M059J (cell line): ENCODE measurements around the gene HIRA. TPM values are rescaled to one million over a fixed set of nuclear protein-coding genes. Genes with fewer than 3 reads are reported as not detected.

Experiments used
- DNase-seq: peaks from one replicate; pipeline ENCODE4 v3.0.0-alpha.2; 2012; ENCODE audit warnings: low read depth
- total RNA-seq: library from RNA; depleted of rRNA; stranded (reverse); fragments of >200 nt; shearing (Covaris generic); gene quantifications from 2 replicates; pipeline ENCODE4 v1.2.3, GENCODE V29; 2014; rRNA removed

The HIRA gene, protein sequence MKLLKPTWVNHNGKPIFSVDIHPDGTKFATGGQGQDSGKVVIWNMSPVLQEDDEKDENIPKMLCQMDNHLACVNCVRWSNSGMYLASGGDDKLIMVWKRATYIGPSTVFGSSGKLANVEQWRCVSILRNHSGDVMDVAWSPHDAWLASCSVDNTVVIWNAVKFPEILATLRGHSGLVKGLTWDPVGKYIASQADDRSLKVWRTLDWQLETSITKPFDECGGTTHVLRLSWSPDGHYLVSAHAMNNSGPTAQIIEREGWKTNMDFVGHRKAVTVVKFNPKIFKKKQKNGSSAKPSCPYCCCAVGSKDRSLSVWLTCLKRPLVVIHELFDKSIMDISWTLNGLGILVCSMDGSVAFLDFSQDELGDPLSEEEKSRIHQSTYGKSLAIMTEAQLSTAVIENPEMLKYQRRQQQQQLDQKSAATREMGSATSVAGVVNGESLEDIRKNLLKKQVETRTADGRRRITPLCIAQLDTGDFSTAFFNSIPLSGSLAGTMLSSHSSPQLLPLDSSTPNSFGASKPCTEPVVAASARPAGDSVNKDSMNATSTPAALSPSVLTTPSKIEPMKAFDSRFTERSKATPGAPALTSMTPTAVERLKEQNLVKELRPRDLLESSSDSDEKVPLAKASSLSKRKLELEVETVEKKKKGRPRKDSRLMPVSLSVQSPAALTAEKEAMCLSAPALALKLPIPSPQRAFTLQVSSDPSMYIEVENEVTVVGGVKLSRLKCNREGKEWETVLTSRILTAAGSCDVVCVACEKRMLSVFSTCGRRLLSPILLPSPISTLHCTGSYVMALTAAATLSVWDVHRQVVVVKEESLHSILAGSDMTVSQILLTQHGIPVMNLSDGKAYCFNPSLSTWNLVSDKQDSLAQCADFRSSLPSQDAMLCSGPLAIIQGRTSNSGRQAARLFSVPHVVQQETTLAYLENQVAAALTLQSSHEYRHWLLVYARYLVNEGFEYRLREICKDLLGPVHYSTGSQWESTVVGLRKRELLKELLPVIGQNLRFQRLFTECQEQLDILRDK
- 17.1 and 21.5 TPM in 2 replicates for total RNA-seq

DNA sequence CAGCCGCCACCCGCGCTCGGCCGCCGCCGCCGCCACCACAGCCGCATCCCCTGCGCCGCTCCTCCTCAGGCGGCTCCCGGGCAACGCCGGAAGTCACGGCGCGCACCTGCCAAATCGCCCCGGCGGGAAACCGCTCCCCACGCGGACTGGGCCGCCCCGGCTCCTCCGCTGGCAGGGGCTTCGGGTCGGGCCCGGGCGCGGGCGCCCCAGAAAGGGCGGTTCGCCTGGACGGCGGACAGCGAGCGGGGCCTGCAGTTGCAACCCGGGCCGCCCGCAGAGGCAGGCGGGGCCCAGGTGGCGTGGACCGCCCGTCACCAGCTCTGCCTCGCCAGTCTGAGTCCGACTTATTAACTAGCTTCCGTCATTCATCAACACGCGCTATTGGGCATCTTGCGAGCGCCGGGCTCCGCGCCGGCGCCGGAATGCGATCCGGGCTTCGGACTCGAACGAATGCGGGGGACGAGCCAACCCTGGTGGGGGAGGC is at the start of gene HIRA:
Gene HIRA (minus strand): TSS at position 85 of the 484 bp plus-strand sequence. CDS start 257 bp downstream, outside the sequence.
- DNase-seq: peak; percentile 65

DNA sequence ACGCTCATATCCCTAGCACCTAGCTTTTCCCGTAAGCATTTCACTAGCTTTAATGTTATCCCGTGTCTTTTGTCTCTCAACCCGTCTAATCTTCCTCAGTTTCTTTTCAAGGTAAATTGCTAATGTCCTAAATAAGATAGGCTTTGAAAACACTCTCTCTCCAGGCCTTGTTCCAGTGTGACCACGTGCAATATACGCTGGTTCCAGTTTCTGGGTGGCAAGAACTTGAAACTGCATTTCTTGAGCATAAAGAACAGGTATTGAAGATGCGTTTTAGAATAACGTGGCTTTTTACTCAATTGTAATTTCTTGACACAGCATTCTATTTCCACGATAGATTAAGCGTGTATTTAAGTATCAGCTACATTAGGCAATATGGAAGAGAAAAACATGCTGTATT is 49.3 kb upstream of the HIRA start:
- DNase-seq: no peak

DNA sequence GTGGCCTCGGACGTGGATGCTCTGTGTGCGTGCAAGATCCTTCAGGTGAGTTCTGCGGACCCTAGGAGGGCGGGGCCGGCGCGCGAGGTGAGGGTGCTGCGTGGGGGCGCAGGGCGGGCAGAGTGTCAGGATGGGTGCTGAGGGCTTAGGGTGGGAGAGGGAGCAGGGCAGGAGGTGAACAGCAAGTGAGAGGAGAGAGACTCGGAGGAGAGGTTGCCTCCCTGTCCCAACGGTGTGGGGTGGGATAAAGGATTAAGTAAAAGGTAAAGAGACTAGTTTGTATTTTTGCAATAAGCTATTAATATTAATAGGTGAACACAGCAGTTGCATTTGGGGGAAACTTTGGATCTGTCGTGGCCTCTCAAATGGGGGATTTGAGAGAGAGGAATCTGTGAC is 48.6 kb upstream of the HIRA start:
- DNase-seq: no peak

DNA sequence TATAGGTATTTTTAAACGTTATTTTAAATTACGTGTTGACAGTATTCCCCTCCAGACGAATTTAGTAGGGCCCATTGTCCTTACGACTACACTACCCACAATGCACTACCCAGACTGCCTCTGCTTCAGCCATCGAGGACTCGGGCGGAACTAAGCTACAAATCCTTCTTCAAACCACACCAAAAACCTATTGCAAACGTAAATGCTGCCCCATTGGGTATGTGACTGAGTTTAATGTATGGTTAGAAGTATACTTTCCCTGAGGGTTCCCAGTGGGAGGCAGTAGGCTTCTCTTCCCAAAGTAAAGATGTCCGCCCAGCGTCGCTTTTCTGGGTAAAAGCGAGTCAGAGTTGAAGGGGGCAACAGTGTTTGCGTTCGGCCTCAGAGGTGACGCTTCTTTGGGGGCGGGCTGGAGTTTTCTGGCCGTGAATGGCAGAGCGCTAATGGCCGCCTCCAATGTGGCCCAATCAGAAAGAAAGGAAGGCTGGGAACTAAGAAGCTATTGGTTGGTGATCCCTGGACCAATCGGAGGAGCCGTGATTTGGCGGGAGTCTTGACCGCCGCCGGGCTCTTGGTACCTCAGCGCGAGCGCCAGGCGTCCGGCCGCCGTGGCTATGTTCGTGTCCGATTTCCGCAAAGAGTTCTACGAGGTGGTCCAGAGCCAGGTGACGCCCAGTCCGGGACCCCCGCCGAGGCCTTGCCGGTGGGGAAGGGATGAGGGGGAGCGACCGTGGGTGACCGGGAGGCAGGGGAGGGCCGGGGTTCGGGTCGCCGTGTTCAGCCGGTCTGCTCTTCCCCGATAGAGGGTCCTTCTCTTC is 48.0 kb upstream of the HIRA start, which contains the start of gene CDC45:
Gene CDC45 (plus strand): TSS at position 566 of the 818 bp plus-strand sequence. CDS start 49 bp downstream, at position 615.
- DNase-seq: peak; percentile 96

DNA sequence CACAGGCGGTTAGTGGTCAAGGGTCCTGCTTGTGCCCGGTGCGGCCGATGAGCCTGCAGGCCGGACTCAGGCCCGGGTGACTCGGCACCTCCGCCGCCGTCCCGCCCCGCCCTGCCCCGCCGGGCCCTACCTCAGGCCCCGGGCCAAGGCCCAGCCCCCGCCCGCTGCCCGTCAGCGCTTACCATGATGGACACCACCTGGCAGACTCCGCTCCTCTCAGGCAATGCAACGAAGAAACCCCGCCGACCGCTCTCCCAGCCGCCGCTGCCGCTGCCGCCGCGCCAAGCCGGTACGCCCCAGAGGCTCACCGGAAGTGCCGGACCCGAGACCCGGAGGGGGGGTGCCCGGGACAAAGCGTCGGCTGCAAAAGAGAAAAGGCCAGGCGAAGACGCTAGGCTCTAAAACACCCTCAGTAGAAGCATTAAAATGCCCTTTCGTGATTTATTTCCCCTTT is 47.4 kb upstream of the HIRA start, which contains the start of gene UFD1:
Gene UFD1 (minus strand): TSS at position 293 of the 454 bp plus-strand sequence. CDS start 108 bp downstream, at position 185.
- DNase-seq: peak; percentile 73

DNA sequence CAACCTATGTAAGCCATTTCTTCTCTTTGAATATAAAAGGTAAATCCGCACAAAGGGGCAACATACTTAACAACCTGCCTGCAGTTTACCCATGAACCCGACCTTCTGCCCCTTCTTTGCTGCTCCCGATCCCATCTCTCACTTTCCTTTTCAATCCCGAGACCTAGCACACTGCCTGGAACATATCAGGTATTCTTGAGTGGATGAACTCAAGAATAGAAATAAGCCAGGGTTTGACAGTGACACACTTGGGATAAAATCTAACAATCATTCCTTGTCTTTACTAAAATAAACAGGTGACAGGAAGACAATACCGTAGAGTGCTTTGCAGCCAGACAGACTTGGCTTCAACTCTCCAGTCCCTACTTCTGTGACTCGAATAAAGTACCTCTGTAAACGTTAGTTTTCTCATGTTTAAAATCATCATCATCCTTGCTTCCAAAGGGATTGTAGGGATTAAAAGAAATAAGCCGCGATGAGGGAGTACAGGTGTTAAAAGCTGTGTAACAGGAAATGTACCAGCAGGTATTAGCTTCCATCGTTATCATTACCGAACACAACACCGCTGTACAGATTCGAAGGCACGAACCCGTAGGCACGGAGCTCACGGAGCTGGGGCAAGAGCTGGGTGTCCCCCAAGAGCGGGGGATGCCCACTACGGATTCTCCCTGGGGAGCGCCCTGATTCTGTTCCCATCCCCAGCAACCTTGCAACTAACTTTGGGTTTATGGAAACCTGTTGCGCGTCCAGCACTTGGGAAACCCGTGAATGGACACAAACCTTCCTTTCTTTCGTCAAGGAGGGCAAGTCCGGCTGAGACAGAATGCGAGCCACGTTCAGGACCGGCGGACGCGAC is 46.7 kb upstream of the HIRA start:
- no peak for DNase-seq

DNA sequence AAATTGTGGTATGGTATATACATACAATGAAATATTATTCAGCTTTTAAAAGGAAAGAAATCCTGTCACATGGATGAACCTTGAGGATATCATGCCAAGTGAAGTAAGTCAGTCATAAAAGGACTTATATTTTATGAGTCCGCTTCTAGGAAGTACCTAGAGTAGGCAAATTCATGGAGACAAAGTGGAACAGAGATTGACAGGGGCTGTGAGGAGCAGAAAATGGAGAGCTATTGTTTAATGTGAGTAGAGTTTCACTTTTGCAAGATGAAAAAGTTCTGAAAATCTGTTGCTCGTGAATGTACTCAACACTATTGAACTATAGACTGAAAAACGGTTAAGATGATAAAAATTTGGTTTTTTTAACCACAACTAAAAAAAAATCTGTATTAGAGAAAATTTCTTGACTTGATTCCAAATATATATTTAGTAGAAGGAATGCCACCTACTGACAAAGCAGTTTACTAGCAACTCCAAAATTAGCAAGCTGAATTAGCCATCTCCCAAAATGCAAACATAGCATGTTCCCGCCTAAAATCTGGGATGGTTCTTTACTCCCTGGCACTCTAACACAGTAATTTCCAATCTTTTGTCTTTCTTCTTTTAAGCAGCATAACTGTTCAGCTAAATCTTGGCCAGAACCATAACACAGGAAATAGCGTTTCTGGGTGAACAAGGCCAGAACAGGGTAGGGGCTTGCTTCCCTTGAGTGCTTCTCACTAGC is 46.0 kb upstream of the HIRA start:
- DNase-seq: peak; percentile 15

DNA sequence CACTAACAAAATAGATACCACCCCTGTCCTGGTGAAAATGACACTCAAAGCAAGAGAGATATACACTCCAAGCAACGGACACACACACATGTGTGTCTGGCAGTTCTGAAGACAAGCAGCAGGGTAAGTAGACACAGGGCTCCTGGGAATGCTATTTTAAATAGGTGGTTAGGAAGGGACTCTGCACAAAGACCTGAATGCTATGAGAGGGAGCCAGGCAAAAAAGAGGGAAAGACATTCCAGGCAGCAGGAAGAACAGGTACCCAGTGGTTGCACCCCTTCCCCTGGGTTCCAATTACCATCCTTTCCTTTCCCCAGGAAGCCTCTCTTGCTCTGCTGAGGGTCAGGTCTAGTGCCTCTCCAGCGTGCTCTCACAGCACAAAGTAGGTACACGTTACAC is 44.5 kb upstream of the HIRA start:
- DNase-seq: no peak

DNA sequence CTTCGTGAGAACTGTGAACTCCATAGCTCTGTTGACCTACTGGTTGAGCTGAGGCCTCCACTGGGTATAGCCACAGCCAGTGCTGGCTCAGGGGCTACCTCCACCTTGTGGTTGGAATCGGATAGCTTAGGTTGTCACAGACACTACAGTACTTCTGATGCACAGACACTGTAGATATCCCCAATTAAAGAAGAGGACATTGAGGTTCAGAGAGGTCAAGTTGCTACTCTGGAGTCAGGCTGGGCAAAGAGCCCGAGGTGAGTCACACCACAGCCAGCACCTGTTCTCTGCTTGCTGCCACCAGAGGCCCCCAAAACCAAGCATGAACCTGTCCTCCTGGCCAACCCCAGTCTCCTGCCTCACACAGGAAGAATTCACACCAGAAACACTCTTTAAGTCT is 42.0 kb upstream of the HIRA start:
- DNase-seq: peak; percentile 44

DNA sequence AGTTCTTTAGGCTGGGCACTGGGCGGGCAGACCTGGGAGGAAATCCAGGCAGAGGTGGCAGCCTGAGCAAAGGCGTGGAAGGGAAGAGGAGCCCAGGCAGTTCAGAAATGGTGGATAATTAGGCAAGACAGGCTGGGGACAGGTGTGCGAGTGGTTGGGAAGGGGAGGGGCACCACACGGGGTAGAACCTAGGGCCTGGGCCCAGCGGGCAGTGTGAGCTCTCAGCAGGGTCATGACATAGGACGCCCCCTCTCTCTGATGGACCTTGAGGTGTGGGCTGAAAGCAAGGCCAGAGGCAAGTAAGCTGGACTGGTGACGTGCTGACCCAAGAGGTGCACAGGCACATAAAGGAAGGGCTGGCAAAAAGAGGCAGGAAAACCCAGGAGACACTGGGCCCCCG is 40.7 kb upstream of the HIRA start:
- no peak for DNase-seq

DNA sequence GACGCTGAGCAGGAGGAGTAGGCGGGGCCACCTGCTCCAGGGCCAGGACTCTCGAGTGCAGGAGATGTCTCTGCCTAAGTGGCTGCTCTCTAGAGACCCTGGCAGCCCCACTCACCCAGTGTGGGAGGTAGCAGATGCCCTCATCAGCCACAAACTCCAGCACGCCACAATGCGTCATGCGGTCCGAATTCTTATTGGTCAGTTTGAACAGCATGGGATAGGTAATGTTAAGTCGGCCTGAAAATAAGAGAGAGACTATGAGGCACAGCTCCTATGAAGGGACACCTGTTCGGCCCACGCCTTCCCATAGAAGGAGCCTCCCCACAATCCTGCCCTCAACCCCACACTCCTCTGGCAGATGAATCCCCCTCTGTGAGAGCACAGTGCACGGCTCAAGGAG is 40.0 kb upstream of the HIRA start:
- DNase-seq: no peak

DNA sequence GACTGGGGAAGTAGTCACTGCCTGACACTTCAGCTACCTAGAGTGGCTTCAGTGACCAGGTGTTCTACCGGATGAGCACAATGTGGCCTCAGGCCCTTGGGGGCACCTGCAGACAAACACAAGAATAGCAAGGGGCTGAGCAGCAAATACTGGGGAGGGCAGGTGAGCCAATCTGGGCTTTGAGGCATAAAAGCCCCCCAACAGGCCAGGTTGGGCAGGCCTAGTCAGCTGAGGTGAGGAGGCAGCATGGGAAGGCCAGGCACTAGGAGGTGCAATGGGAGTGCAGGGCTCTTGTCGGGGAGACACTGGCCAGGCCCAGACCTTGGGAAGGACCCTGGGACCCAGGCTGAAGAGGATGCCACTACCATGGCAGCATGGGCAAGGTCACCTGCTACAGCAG is 38.5 kb upstream of the HIRA start:
- DNase-seq: no peak

DNA sequence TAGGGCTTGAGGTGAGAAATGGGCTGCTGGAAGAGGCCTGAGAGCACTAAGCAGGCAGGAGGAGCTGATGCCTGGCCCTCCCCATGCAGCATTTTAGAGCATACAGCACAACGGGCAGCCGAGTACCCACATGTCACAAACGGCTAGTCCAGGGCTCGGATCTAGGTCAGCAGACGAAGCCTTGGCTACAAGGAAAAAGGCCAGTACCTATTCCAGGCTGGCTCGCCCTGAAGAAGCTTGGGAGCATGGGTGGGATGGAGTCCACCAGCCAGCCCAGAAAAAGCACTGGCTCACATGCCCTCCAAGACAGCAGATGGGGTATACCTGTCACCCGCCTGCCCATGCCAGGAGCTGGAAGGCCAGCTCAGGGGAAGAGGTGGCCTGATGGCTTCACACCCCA is 37.9 kb upstream of the HIRA start:
- DNase-seq: no peak

DNA sequence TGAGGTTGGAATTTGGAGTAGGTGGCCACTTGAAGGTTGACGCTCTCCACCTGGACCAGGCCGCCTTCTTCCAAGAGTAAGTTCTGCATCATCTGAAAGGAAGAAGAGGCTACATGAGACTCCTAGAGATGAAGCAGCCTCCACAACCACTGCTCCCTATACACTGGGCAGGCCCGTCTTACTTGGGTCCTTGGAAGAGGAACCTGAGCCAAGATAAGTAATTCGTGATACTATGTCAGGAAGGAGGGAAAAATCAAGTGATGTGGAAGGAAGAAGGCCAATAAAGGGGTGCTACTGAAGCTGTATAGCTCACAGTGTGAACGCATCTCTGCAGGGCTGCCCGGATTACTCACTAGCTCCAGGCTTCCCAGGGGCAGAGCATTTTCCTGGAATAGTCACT is 36.4 kb upstream of the HIRA start:
- no peak for DNase-seq

DNA sequence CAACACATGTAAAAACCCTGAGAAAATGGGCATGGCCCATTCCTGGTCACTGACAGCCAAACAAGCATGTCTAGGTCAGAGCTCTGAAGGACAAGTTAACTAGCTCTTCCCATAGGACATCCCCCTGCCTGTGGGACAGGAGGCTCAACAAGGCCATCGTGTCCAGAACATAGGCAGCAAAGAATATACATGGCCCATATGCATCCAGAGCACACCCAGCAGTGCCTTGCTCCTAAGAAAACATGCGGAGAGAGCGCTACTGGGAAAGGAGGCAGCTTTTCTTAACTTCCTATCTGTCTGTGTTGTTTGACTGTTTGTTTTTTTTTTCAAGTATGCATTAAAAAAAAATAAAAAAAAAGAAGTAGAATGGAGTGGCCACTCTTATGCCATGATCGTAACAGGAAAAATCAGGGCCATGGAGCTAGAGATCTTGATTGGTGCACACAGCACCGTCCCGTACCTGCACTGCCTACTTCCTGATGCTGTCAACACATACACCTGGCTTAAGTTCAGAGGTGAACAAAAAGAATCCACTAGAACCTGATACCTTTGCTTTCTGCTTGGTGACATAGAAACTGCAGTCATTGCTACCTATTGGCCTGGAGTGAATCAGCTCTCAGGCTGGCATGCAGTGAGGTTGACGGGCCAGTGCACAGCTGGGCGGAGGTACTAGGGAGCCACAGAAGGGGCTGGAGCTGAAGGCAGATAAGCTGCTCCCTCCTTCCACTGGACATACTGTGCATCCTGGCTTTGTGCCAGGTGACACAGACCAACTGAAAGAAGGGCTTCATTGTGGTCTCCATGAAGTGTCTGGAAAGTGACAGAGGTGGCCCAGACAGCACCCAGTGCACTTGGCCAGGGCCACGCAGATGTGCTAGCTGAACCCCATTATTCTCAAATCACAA is 35.6 kb upstream of the HIRA start:
- DNase-seq: no peak

DNA sequence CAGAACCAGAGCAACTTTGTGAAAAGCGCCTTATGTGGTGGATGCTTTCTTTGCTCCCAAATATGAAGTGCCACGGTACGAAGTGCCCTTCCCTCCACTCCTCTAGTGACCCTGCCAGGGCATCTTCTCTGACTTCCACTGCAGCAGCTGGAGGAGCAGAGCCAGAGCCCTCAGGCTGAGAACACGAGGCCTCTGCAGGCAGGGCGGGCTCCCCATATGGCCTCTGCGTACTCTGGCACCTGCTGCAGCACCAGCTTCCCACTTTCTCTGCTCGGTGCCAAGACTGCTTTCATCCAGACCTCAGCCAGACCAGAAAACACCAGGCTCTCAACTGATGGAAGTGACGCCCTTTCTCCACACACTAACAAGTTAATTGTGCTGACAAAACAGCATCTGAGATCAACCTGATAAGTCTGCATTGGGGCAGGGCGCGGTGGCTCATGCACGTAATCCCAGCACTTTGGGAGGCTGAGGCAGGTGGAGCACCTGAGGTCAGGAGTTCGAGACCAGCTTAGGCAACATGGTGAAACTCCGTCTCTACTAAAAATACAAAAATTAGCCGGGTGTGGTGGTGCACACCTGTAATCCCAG is 34.7 kb upstream of the HIRA start:
- DNase-seq: no peak

DNA sequence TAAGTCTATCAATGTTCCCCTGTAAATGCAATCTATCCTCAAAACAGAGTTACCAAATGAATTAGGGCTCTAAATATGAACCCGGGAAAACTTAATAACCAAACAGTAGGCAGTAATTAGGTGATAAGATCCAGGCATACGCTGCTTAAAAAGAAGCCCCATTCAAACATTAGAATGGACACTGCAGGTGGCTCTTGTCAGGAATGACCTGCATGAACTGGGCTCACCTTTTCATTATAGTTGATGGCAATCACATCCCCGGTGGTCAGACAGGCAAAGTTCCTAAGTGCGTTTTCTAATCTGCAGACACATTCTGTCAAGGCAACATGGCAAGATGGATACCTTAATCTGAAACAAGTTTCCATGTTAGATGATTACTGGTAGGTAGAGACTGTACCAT is 33.4 kb upstream of the HIRA start:
- no peak for DNase-seq

DNA sequence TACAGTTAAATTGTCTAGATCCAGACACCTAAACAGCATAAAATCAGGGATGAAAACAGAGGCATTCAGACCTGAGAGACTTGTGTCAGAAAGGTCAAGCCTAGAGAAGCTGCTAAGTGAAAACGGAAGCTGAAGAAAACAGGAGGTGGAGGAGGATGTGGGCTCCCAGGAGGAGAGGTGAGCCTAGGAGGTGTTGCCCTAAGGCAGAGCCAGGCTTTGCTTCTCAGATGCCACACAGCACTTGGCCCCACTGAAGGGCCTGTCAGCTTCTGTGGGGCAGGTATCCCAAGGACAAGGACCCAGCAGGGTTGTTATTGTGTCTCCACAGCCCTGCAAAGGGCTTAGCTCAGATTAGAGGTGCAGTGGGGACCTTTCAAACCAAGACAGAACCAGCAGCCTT is 33.0 kb upstream of the HIRA start:
- no peak for DNase-seq
